GM10266 (cell line): Measurements from ENCODE around the gene ERVK3-1.
"Not testable (repeated sequence)": the region's sequence is repeated elsewhere in the genome, so short reads cannot be mapped to it uniquely, and the experiment has no call there.

Experiments
- DNase-seq: peaks from one replicate; pipeline ENCODE4 v3.0.0; 2012; ENCODE audit errors: extremely low spot score
- TF ChIP-seq, protein P1 (sequence below): IDR thresholded peaks from 2 replicates; pipeline ENCODE4 v1.5.1; 2012; ENCODE audit warnings: mild to moderate bottlenecking, low read depth; ENCODE audit not compliant: control insufficient read depth, insufficient read depth; ENCODE audit errors: missing control alignments

Gene ERVK3-1

DNA sequence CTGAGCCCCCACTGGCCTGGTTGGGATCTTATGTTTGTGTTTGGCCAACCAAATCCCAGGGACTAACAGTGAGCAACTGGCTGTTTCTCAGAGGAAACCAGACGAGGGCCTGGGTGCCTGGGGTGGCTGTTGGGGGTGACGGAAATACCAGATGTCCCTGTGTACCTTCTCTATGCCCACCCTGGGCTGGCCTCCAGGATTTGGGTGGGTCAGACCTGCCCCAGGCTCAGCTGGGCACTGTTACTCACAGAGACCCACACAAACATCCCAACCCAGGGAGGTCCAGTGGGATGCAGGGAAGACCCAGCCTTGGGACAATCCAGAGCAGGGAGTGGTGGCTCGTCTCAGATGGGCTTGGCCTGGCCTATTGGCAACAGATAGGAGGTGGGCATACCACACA is 30.5 kb downstream of the ERVK3-1 start:
- DNase-seq: no peak
- TF ChIP-seq, protein P1, sequence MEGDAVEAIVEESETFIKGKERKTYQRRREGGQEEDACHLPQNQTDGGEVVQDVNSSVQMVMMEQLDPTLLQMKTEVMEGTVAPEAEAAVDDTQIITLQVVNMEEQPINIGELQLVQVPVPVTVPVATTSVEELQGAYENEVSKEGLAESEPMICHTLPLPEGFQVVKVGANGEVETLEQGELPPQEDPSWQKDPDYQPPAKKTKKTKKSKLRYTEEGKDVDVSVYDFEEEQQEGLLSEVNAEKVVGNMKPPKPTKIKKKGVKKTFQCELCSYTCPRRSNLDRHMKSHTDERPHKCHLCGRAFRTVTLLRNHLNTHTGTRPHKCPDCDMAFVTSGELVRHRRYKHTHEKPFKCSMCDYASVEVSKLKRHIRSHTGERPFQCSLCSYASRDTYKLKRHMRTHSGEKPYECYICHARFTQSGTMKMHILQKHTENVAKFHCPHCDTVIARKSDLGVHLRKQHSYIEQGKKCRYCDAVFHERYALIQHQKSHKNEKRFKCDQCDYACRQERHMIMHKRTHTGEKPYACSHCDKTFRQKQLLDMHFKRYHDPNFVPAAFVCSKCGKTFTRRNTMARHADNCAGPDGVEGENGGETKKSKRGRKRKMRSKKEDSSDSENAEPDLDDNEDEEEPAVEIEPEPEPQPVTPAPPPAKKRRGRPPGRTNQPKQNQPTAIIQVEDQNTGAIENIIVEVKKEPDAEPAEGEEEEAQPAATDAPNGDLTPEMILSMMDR: no peak

DNA sequence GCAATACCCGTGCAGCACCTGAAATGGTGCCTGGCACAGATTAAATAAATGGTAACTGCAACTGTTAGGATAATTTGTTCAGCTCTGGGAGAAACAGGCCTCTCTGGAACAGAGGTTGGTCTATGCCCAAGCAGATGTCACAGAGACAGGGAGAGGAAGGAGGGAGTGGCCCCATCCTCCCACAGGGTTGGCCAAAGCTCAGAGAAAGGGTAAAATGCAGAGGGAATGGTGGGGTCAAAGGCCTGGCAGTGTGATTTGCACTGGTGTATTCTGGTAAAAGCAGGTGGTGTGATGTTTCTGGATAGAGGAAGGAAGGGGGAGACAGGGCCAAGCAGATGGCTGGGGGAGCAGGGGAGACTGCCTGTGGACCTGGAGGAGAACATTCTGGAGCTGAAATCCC is 31.0 kb downstream of the ERVK3-1 start:
- TF ChIP-seq, protein P1: no peak
- DNase-seq: no peak

DNA sequence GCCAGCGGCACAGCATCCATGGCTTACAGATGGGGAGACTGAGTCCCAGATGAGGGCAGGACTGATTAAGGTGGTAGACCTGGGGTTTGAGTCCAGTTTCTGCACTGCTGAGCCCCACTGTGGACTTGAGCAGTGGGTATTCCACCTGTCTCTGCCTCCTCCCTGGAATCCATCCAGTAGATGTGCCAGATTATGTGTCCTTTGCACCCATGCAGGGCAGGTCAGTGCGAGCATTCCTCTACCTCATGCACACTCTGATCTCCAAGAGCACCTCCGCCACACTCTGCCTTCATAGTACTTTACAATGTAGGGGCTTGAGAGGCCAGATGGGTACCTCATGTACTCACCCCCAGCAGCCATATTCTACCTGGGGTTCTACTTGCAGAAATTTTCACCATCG is 31.6 kb downstream of the ERVK3-1 start:
- TF ChIP-seq, protein P1: no peak
- no peak for DNase-seq

DNA sequence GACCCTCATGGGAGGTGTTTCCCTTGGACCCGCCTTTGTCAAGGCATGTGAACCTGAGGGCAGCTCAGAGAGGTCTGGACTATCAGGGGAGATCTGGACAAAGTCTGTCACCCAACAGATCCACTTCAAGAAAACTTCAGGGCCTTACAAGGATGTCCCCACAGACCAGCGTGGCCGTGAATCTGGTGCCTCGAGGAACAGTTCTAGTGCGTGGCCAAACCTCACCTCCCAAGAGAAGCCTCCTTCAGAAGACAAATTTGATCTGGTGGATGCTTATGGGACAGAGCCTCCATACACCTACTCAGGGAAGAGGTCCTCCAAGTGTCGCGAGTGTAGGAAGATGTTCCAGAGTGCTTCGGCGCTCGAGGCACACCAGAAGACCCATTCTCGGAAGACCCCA is 33.2 kb downstream of the ERVK3-1 start:
- TF ChIP-seq, protein P1: no peak
- no peak for DNase-seq

DNA sequence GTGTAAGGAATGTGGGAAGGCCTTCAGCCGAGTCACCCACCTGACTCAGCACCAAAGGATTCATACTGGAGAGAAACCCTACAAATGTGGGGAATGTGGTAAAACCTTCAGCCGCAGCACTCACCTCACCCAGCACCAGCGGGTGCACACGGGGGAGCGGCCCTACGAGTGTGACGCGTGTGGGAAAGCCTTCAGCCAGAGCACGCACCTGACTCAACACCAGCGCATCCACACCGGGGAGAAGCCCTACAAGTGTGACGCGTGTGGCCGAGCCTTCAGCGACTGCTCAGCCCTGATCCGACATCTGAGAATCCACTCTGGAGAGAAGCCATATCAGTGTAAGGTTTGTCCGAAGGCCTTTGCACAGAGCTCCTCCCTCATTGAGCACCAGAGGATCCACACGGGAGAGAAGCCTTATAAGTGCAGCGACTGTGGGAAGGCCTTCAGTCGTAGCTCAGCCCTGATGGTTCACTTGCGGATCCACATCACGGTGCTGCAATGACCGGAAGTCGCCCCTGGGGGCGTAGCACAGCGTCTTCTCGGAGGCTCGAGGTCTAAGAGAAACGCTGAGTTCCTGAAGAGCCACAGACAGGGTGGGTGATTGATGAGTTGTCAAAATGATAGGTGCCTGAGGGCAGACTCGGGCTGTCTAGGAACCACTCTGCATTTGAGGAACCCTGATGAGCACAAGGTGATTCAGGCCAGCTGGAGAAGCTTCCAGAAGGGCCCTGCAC is 33.8 kb downstream of the ERVK3-1 start:
- DNase-seq: no peak
- TF ChIP-seq, protein P1: no peak

DNA sequence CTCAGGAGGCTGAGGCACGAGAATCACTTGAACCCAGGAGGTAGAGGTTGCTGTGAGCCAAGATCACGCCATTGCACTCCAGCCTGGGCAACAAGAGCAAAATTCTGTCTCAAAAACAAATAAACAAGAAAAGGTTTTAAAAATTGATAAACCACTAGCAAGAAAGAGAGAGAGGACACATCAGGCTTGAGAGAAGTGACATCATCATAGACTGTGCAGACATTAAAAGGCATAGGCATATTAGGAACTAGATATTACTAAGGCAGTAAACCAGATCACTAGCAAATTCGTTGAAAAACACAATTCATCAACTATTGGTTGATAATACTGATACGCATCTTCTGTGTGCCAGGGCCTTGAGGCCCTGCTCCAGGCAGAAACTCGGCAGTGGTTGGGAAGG is 40.4 kb downstream of the ERVK3-1 start:
- no peak for DNase-seq
- TF ChIP-seq, protein P1: no peak

DNA sequence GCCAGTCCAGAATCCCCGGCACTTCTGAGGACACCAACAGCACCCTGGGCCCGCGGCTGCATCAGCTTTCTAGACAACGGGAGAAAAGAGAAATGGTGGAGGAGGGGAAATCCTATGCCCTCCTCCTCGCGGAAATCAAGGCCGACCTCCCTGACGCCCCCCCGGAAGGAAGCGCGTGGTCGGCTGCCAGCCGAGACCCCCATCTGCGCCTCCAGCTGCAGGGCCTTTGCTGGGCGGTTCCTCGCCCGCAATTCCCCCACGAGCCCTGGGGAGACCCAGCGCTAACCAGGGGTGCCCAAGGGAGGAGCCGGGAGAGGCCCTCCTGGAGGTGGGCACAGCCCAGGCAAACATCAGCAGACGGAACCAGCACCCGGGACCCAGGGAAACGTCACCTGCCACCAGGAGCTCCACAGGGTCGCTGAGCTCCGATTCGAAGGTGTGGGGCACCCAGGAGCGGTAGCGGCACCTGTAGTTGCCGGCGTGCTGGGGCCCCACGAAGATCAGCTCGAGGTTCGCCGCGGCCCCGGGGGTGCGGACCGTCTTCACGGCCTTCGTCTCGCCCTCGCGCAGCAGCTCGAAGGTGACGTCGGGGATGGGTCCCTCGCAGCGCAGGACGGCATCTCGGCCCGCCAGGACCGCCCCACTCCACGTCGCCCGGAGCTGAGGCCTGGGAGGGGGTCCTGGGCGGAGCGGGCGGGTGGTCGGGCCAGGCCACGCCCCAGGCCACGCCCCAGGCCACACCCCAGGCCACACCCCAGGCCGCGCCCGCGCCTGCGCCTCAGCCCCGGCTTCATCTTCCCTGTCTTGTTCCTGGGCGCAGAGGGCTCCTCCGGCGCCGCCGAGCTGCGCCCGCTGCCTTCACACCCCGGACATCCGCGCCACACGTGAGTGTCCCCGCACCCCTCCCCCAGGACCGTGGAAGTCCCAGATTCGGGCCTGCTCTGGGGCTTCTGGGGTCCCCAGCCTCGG is 42.1 kb downstream of the ERVK3-1 start:
- DNase-seq: peak; percentile 97
- TF ChIP-seq, protein P1: no peak

DNA sequence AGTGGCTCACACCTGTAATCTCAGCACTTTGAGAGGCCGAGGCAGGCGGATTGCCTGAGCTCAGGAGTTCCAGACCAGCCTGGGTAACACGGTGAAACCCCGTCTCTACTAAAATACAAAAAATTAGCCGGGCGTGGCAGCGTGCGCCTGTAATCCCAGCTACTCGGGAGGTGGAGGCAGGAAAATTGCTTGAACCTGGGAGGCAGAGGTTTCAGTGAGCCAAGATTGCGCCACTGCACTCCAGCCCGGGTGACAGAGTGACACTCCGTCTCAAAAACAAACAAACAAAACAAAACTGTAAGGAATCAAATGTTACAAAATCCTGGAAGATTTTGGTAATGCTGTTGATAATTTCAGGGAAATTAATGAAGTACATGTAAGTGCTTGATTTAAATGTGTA is 42.9 kb downstream of the ERVK3-1 start:
- not testable (repeated sequence) for DNase-seq
